Bladder microvascular endothelial cell (primary cell): ENCODE data around the gene MXRA5. TPM values are rescaled to one million over a fixed set of nuclear protein-coding genes. Genes with fewer than 3 reads are reported as not detected.

Experiments used
- total RNA-seq: library from RNA; depleted of rRNA; stranded (reverse); fragments of >200 nt; gene quantifications from 2 replicates; pipeline ENCODE4 v1.2.3, GENCODE V29; 2014

The MXRA5 gene
- under 0.01 TPM in 2 replicates for total RNA-seq

DNA sequence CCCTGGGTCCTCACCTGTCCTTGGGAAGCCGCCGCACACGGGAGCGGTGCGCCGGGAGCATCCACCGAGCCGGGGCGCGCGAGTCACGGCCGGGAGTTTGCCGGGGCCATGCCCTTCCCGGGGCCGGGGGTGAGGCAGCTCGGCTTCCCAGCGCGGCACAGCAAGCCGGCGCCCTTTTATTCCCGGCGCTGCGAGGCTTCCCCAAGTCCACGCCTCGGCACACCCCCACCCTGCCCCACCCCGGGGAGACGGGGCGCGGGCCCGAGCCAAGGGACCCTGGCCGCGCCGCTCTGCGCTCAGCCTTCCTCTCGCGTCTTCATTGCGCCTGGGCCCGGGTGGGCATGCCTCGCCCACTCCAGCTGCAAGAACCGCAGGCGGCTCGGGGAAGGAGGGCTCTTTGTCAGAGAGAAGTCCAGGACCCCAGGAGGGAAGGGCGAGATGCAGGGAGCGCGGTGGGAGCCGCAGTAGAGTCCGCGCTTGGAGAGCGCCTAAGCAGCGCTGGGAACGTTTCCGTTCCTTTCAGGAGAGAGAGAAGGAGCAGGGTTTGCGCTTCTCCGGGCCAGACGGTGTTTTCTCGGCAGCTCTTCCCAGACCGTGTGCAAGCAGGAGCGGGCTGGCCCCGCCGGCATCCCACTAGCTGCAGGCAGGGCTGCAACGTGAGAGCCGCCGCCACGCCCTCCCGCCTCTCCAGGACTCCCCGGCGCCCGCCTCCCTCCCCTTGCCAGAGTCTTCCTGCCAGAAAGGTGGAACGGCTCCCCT is at the start of gene MXRA5:
MXRA5 (minus strand) TSS at position 152 of the 759 bp plus-strand sequence. CDS start 2,819 bp downstream, outside the sequence.

